ENCODE measurements around the gene AFAP1L1.

Gene AFAP1L1

GRCh38 chr5:149367972-149368645, 96.5 kb downstream of the AFAP1L1 start:
- no peaks in the 10 kb centered on the region for H3K4me1 ChIP-seq (ENCODE audit: control insufficient read depth, insufficient read depth, low read length)
- H3K9me3 ChIP-seq (ENCODE audit: control insufficient read depth, low read length): no peaks in the 10 kb centered on the region
- no peak overlapping the region for H3K4me3 ChIP-seq (ENCODE audit: low read length)
- DNase-seq (ENCODE audit: low read depth): no peak
- peaks cover 4% of the 10 kb centered on the region for H3K27me3 ChIP-seq (replicated peaks; ENCODE audit: control insufficient read depth, insufficient read depth, low read length)
- H3K36me3 ChIP-seq (ENCODE audit: control insufficient read depth, insufficient read depth, low read length, severe bottlenecking): no peaks in the 10 kb centered on the region
- no peak overlapping the region for H3K9ac ChIP-seq (ENCODE audit: low read length)

- Histone ChIP-seq H3K9me3 (ENCODE audit: control insufficient read depth, low read length) (no peaks in the 10 kb centered on the region), H3K4me1 (ENCODE audit: control insufficient read depth, insufficient read depth, low read length) (no peaks in the 10 kb centered on the region), H3K36me3 (ENCODE audit: control insufficient read depth, insufficient read depth, low read length, severe bottlenecking) (no peaks in the 10 kb centered on the region)
These were observed 99.2 kb downstream of the AFAP1L1 start for GRCh38 chr5:149370878-149371277.

GRCh38 chr5:149371296-149371962, 99.8 kb downstream of the AFAP1L1 start:
- H3K4me1 ChIP-seq (ENCODE audit: control insufficient read depth, insufficient read depth, low read length): no peaks in the 10 kb centered on the region
- peak; percentile 80 for DNase-seq (ENCODE audit: low read depth)
- peaks cover 4% of the 10 kb centered on the region for H3K27me3 ChIP-seq (replicated peaks; ENCODE audit: control insufficient read depth, insufficient read depth, low read length)
- no peaks in the 10 kb centered on the region for H3K9me3 ChIP-seq (ENCODE audit: control insufficient read depth, low read length)
- H3K4me3 ChIP-seq (ENCODE audit: low read length): no peak overlapping the region
- H3K36me3 ChIP-seq (ENCODE audit: control insufficient read depth, insufficient read depth, low read length, severe bottlenecking): no peaks in the 10 kb centered on the region
- no peak overlapping the region for H3K9ac ChIP-seq (ENCODE audit: low read length)

More at GRCh38 chr5:149370878-149371277, 99.2 kb downstream of the AFAP1L1 start:
- no peak for DNase-seq (ENCODE audit: low read depth)
- peaks cover 4% of the 10 kb centered on the region for H3K27me3 ChIP-seq (replicated peaks; ENCODE audit: control insufficient read depth, insufficient read depth, low read length)
- no peak overlapping the region for H3K9ac ChIP-seq (ENCODE audit: low read length)
- H3K4me3 ChIP-seq (ENCODE audit: low read length): no peak overlapping the region

GRCh38 chr5:149372076-149372795, 100.6 kb downstream of the AFAP1L1 start:
- Histone ChIP-seq H3K9me3 (ENCODE audit: control insufficient read depth, low read length) (no peaks in the 10 kb centered on the region), H3K4me3 (ENCODE audit: low read length) (no peak overlapping the region), H3K27me3 (replicated peaks; ENCODE audit: control insufficient read depth, insufficient read depth, low read length) (peaks cover 10% of the 10 kb centered on the region), H3K9ac (ENCODE audit: low read length) (no peak overlapping the region), H3K4me1 (ENCODE audit: control insufficient read depth, insufficient read depth, low read length) (no peaks in the 10 kb centered on the region), H3K36me3 (ENCODE audit: control insufficient read depth, insufficient read depth, low read length, severe bottlenecking) (no peaks in the 10 kb centered on the region)
- DNase-seq (ENCODE audit: low read depth): no peak

DNA sequence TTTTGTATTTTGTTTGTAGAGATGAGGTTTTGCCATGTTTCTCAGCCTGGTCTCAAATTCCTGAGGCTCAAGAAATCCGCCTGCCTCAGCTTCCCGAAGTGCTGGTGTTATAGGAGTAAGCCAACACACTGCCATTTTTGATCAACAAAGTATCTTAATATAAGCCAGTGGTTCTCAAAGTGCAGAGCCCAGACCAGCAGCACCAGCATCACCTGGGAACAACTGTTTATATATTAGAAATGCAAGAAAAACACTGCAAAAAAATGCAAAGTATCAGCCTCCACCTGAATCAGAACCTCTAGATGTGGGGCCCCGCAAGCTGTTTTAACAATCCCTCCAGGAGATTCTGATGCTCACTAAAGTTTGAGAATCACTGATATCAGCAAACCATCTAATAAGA, 101.3 kb downstream of the AFAP1L1 start:
- peaks cover 10% of the 10 kb centered on the region for H3K27me3 ChIP-seq (replicated peaks; ENCODE audit: control insufficient read depth, insufficient read depth, low read length)
- no peak for DNase-seq (ENCODE audit: low read depth)
- no peaks in the 10 kb centered on the region for H3K4me1 ChIP-seq (ENCODE audit: control insufficient read depth, insufficient read depth, low read length)
- H3K4me3 ChIP-seq (ENCODE audit: low read length): no peak overlapping the region
- no peaks in the 10 kb centered on the region for H3K9me3 ChIP-seq (ENCODE audit: control insufficient read depth, low read length)
- H3K36me3 ChIP-seq (ENCODE audit: control insufficient read depth, insufficient read depth, low read length, severe bottlenecking): no peaks in the 10 kb centered on the region
- H3K9ac ChIP-seq (ENCODE audit: low read length): no peak overlapping the region

- H3K36me3 ChIP-seq (ENCODE audit: control insufficient read depth, insufficient read depth, low read length, severe bottlenecking): no peaks in the 10 kb centered on the region
- H3K9ac ChIP-seq (ENCODE audit: low read length): no peak overlapping the region
- no peak overlapping the region for H3K4me3 ChIP-seq (ENCODE audit: low read length)
- H3K9me3 ChIP-seq (ENCODE audit: control insufficient read depth, low read length): no peaks in the 10 kb centered on the region
- H3K27me3 ChIP-seq (replicated peaks; ENCODE audit: control insufficient read depth, insufficient read depth, low read length): peaks cover 17% of the 10 kb centered on the region
- DNase-seq (ENCODE audit: low read depth): no peak
- H3K4me1 ChIP-seq (ENCODE audit: control insufficient read depth, insufficient read depth, low read length): no peaks in the 10 kb centered on the region
These were observed 102.6 kb downstream of the AFAP1L1 start for GRCh38 chr5:149374303-149374702.

- peaks cover 17% of the 10 kb centered on the region for H3K27me3 ChIP-seq (replicated peaks; ENCODE audit: control insufficient read depth, insufficient read depth, low read length)
- H3K4me1 ChIP-seq (ENCODE audit: control insufficient read depth, insufficient read depth, low read length): no peaks in the 10 kb centered on the region
- no peak for DNase-seq (ENCODE audit: low read depth)
These were observed 103.1 kb downstream of the AFAP1L1 start for GRCh38 chr5:149374801-149375200.

DNA sequence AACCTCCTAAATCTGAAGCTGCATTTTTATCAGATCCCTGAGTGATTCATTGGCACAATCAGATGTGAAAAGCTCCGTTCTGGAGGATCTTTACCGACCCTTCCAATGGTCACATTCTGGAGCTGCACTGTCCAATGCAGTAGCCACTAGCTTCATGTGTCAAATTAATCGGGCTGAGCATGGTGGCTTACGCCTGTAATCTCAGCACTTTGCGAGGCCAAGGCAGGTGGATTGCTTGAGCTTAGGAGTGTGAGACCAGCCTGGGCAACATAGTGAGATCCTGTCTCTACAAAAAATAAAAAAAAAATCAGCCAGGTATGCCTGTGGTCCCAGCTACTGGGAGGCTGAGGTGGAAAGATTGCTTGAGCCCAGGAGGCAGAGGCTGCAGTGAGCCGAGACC, 103.8 kb downstream of the AFAP1L1 start:
- Histone ChIP-seq H3K4me3 (ENCODE audit: low read length) (no peak overlapping the region), H3K36me3 (ENCODE audit: control insufficient read depth, insufficient read depth, low read length, severe bottlenecking) (no peaks in the 10 kb centered on the region), H3K9me3 (ENCODE audit: control insufficient read depth, low read length) (no peaks in the 10 kb centered on the region), H3K4me1 (ENCODE audit: control insufficient read depth, insufficient read depth, low read length) (no peaks in the 10 kb centered on the region), H3K27me3 (replicated peaks; ENCODE audit: control insufficient read depth, insufficient read depth, low read length) (peaks cover 17% of the 10 kb centered on the region), H3K9ac (ENCODE audit: low read length) (no peak overlapping the region)
- DNase-seq (ENCODE audit: low read depth): no peak

More at GRCh38 chr5:149374801-149375200, 103.1 kb downstream of the AFAP1L1 start:
- no peak overlapping the region for H3K4me3 ChIP-seq (ENCODE audit: low read length)
- H3K9me3 ChIP-seq (ENCODE audit: control insufficient read depth, low read length): no peaks in the 10 kb centered on the region
- H3K36me3 ChIP-seq (ENCODE audit: control insufficient read depth, insufficient read depth, low read length, severe bottlenecking): no peaks in the 10 kb centered on the region
- H3K9ac ChIP-seq (ENCODE audit: low read length): no peak overlapping the region

- peaks cover 17% of the 10 kb centered on the region for H3K27me3 ChIP-seq (replicated peaks; ENCODE audit: control insufficient read depth, insufficient read depth, low read length)
- H3K9ac ChIP-seq (ENCODE audit: low read length): no peak overlapping the region
- no peak for DNase-seq (ENCODE audit: low read depth)
- H3K4me1 ChIP-seq (ENCODE audit: control insufficient read depth, insufficient read depth, low read length): no peaks in the 10 kb centered on the region
- H3K4me3 ChIP-seq (ENCODE audit: low read length): no peak overlapping the region
- H3K9me3 ChIP-seq (ENCODE audit: control insufficient read depth, low read length): no peaks in the 10 kb centered on the region
- H3K36me3 ChIP-seq (ENCODE audit: control insufficient read depth, insufficient read depth, low read length, severe bottlenecking): no peaks in the 10 kb centered on the region
These were observed 104.4 kb downstream of the AFAP1L1 start for GRCh38 chr5:149376104-149376503.

DNA sequence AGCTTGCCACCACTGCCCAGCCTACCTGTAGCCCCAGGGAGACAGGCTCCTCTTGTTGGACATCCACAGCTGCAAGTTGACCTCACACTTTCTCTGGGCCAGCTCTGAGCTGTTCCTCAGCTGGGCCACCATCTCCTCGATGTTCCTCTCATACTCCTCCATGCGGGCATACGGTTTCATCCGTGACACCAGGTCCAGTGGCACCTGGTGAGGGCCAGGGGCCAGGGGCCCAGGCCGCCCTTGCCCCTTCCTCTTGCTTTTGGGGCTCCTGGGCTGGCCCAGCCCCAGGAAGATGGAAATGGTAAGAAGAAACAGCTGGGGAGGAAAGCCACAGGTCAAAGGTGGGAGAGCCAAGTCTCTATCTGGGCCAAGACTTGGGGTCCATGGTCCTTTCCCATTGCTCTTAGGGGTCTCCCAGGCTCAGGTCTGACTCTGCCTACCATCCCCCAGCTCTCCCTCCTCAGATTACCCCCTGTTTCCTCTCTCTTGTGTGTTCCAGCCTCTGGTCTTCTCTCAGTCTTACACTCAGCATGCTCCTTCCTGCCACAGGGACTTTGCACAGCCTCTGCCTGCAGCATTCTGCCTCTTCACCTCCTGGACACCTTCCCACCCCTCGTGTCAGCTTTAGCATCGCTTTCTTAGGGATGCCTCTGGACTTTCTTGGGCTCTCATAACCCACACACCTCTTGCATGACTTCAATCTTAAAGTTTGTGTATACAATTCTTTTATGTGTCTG, 105.2 kb downstream of the AFAP1L1 start:
- no peak for DNase-seq (ENCODE audit: low read depth)
- Histone ChIP-seq H3K4me1 (ENCODE audit: control insufficient read depth, insufficient read depth, low read length) (no peaks in the 10 kb centered on the region), H3K9ac (ENCODE audit: low read length) (no peak overlapping the region), H3K27me3 (replicated peaks; ENCODE audit: control insufficient read depth, insufficient read depth, low read length) (peaks cover 15% of the 10 kb centered on the region), H3K4me3 (ENCODE audit: low read length) (no peak overlapping the region), H3K9me3 (ENCODE audit: control insufficient read depth, low read length) (no peaks in the 10 kb centered on the region), H3K36me3 (ENCODE audit: control insufficient read depth, insufficient read depth, low read length, severe bottlenecking) (no peaks in the 10 kb centered on the region)
